GM18502 (cell line): ENCODE measurements around the gene TMEM40.

Experiments
- ATAC-seq: cut with Tn5 transposase; IDR thresholded peaks from one replicate; pipeline ENCODE4 v1.9.1; 2021; ENCODE audit warnings: mild to moderate bottlenecking; ENCODE audit not compliant: unreplicated experiment, poor library complexity

The TMEM40 gene

GRCh38 chr3:12753275-12754028 lies 5.6 kb downstream of the TMEM40 start:
- ATAC-seq, result no peak

DNA sequence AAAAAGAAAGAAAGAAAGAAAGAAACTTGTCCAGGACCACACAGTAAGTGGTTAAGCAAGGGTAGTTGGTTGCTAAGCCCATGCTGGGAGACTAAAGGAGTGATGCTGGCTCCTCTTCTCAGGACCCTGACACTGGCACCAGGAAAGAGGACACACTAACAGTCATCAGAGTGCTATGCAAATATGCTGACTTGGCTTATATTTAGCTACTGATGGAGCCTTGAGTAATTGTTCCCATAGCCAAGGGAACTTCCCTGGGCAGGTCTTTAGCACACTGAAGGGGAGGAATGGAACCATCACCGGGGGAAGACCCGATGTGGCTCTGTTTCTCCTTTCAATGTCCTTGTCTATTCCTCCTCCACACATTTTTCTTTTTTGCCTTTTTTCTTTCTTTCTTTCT lies 6.2 kb downstream of the TMEM40 start:
- ATAC-seq, result peak; percentile 37

DNA sequence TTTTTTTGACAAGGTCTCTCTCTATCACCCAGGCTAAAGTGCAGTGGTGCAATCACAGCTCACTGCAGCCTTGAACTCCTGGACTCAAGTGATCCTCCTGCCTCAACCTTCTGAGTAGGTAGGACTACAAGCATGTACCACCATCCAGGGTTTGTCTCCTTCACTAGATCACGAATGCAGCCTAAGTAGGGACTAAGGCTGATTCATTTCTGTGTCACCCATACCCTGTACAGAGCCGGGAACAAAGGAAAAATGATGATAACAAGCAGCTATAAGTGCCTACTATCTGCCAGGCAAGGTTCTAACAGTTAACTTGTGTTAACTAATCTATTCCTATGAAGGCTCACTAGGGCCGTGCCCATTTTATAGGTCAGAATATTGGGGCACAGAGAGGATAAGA lies 7.0 kb downstream of the TMEM40 start:
- ATAC-seq, result no peak

DNA sequence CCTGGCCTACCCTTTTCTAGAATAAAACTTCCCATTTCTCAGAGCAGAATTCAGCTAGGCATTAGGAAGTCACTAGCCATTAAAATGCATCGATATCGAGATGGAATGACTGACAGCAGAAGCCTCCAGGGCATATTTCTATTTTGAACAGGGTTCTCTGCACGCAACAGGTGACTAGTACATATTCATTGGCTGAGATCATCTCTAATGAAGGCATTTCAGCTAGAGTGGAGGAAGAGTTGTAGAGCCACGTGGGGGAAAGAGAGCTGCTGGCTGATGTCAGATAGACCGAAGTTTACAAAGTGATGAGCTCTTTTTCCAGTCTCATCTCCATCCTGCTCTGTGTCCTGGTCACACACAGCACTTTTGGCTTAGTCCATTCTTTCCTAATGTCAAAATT lies 7.5 kb downstream of the TMEM40 start:
- ATAC-seq, result no peak

GRCh38 chr3:12750658-12751071 lies 8.4 kb downstream of the TMEM40 start:
- peak; percentile 56 for ATAC-seq

- ATAC-seq, result peak; percentile 21
Measured at GRCh38 chr3:12750223-12750622, 8.8 kb downstream of the TMEM40 start.

DNA sequence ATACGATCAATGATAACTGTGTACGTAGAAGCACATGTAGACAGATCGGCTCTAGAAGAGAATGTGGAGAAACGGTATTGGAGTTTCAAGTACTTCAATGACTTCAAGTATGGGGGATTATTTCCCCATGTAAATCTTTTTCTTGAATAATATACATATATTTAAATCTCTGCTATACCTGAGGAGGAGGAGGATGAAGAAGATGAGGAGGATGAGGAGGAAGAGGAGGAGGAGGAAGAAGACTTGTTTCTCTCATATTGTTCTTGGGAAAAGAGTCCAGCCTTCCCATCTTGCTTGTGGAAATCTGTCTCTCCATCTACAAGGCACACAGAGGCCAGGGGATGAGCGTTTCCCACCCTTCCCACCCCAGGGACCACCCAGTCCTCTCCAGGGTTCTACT lies 10.6 kb downstream of the TMEM40 start:
- ATAC-seq, result no peak

GRCh38 chr3:12746419-12746818 lies 12.6 kb downstream of the TMEM40 start:
- ATAC-seq, result no peak

DNA sequence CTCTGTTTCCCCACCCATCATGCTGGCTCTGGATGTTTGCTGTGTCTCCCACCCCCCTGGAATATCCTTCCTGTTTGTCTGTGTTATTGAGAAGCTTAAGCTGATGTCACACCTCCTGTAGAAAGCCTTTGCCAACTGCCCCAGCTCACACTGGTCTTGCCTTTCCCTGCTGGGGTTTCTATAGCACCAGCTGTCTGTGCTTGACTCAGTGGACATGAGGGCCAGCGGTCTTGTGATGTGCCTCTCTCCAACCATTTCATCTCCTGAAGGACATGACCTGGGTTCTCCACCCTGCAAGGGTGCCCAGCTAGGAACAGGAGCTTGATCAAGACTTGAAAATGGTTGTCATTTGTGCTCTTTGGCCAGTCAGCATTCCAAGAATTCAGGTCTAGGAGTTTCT lies 14.7 kb downstream of the TMEM40 start:
- ATAC-seq, result no peak

DNA sequence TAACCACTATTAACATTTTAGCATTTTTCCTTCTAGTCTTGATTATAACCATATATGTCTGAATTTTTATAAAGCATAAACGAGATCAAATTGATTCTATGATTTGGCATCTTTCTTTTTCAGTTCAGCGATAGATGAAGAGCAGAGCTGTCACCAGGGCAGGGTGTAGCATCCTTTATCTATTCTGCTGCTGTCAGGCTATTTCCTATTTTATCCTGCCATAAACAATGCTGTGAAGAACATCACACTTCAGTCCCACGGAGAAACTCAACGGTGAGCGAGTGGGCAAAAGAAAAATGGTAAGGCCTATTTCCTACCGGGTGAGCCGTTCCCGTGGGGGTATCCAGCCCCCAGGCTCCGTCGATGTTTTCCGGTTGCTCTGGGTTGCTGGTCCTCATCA lies 15.5 kb downstream of the TMEM40 start:
- no peak for ATAC-seq

DNA sequence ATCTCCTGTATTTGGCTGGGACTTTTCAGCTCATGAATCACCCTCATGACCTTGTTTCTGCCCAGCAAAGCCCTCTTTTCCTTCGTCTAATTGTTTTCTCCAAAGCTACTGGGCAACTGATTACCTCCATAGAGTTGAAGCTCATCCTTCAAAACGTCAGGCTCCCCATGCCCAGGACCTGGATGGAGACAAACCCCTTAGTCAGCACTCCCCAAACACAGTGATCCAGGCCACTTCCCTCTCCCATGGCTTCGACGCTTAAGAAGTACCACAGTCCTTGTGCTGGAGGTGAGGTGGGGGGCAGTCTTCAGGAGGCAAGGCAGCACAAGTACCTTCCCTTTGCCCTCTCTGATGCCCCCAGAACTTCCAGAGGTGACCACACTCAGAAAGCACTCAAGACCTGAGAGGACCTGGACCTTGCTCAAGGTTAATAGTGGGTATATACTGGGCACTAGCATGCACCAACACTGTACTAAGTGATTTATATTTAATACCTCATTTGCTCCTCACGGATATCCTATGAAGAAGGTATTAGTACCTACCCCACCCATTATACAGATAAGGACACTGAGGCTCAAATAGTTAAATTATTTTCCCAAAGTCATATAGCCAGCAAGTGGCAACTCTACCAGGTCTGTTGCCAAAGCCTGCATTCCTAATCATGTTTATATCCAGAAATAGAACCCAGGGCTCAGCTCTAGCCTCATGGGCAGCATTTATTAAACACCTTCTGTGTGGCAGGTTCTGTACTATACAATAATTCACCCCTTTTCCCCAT lies 16.5 kb downstream of the TMEM40 start:
- no peak for ATAC-seq

- ATAC-seq, result no peak
Measured at GRCh38 chr3:12741209-12741608, 17.9 kb downstream of the TMEM40 start.

GRCh38 chr3:12737833-12738232 lies 21.2 kb downstream of the TMEM40 start:
- no peak for ATAC-seq

DNA sequence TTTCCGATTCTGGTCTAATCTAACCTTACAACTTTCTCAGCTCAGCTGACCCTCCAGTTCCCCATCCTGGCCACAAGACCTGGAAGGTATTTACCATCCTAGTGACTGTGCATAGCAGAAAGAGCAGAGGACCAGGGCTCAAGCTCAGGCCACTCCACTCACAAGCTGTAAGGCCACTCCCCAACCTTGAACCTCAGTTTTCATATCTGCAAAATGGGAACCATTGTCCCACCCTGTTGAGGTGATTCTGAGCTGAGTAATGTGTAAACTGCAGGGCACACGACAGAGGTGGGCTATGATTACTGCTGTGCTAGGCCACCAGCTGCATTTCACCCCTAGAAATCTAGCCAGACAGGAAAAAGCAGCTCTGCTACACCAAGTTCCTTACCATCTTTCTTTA lies 21.7 kb downstream of the TMEM40 start:
- ATAC-seq, result no peak

DNA sequence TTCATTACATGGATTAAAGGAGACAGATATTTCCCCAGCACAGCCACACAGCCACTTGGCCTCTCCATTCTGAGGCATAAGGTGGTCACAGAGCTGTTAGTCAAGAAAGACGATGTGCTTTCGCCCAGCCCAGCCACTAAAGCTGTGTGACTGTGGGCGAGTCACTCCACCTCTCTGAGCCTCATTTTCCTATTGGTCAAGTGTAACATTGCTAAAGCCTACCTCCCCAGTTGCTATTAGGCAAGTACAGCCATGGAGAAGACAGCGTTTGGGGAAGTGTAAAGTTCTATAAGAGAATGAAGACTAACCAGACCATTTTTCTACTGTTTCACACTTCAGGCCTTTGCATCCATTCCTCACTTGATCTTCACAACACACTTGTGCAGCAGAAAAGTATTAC lies 24.1 kb downstream of the TMEM40 start:
- no peak for ATAC-seq

GRCh38 chr3:12733566-12733965 lies 25.5 kb downstream of the TMEM40 start:
- ATAC-seq, result no peak

DNA sequence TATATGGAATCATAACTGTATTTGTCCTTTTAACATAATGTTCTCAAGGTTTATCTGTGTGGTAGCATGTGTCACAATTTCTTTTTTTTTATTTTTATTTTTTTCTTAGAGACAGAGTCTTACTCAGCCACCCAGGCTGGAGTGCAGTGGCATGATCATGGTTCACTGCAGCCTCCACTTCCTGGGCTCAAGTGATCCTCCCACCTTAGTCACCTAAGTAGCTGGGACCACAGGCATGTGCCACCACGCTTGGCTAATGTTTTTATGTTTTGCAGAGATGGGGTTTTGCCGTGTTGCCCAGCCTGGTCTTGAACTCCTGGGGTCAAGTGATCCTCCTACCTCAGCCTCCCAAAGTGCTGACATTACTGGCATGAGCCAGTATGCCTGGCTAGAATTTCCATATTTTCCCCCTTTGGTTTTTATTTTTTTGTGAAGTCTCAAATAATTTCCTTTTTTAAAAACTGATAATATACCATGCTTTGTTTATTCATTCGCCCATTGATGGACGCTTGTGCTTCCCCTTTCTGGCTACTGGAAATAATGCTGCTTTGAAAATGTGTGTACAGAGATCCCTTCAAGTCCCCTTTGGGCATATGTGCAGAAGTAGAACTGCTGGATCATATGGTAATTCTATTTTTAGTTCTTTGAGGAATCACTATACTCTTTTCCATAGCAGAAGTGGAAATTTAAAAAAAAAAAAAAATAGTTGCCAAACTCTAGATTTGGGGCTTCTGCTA lies 28.4 kb downstream of the TMEM40 start:
- ATAC-seq, result no peak

GRCh38 chr3:12729051-12729651 lies 29.9 kb downstream of the TMEM40 start:
- no peak for ATAC-seq

DNA sequence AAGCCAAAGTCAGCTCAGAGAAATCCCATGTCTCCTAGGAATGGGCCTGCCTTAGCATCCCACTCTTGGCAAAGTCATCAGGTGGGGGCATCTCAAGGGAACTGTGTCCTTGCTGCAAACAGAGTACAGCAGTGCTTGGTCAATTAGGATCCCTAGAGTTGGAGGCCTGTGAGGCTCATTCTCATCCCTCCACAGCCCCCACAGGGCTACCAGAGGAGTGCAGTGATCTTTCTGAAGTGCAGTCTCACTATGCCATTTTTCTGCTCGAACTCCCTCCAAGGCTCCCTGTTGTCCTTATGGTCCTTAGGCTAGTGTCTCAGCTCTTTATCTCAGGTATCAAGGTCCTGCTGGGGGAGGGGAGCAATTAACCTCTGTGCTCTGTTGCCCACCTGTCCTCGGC lies 31.1 kb downstream of the TMEM40 start:
- ATAC-seq, result no peak

- ATAC-seq, result no peak
Measured at GRCh38 chr3:12727481-12727880, 31.6 kb downstream of the TMEM40 start.

- ATAC-seq, result no peak
Measured at GRCh38 chr3:12725436-12725835, 33.6 kb downstream of the TMEM40 start.
